K562 (cell line): ENCODE data around the gene TCF12. TPM values are rescaled to one million over a fixed set of nuclear protein-coding genes. Genes with fewer than 3 reads are reported as not detected.

ENCODE experiments used
- ATAC-seq: fragments of 200-7000 bp; cut with Tn5 transposase; 3 replicates; pipeline ENCODE4 v1.9.1; 2020; ENCODE audit warnings: moderate library complexity
- BruUV-seq: library from RNA; stranded (reverse); fragments of 400-500 nt; replicated peaks from 2 replicates; lab custom pipeline; 2021; lab: Mats Ljungman, UMichigan
- CTCF ChIA-PET: fragments of 300-600 bp; formaldehyde crosslinking; extraction: SDS; loops from one replicate; lab custom pipeline; 2021; ENCODE audit warnings: low intra/inter-chr PET ratio; lab: Yijun Ruan, JAX
- POLR2A ChIA-PET: fragments of 300-600, 350-650 bp; sonication (Branson Sonifier 250); formaldehyde crosslinking; extraction: SDS; loops from one replicate; lab custom pipeline; 2021; ENCODE audit warnings: antibody characterized with exemption, inconsistent platforms; lab: Yijun Ruan, JAX
- DNase-seq, 4 experiments: peaks; one replicate each; pipeline versions ENCODE4 v3.0.0 to v3.0.0-alpha.2; 2011 to 2018; ENCODE audit warnings: low spot score in 3 of 4, mixed read lengths in 3 of 4; ENCODE audit errors: extremely low read depth in 1 of 4
- FAIRE-seq: peaks from 2 replicates; lab custom pipeline; 2011; peaks lifted over from hg19 to GRCh38; lab: Jason Lieb, UNC
- H2AFZ ChIP-seq: 2 replicates; pipeline ENCODE4 v1.6.0; 2011; ENCODE audit warnings: low read depth, low read length, control low read depth, inconsistent platforms
- H3K27ac ChIP-seq: fragments of 200-600 bp; 3 replicates; pipeline ENCODE4 v1.8.0; 2011; ENCODE audit warnings: low read depth, mild to moderate bottlenecking, control low read depth, inconsistent platforms, low read length, moderate library complexity, mixed read lengths; ENCODE audit errors: extremely low read depth
- H3K27me3 ChIP-seq, 2 experiments: fragments of 300-600 bp in 1 of 2; 2 replicates in 1 of 2; 3 replicates in 1 of 2; pipeline versions ENCODE4 v1.6.0 to v1.8.0; 2011; ENCODE audit warnings: inconsistent platforms in 2 of 2, low read length in 2 of 2, mild to moderate bottlenecking in 1 of 2, mixed read lengths in 1 of 2, moderate library complexity in 1 of 2; ENCODE audit not compliant: control insufficient read depth in 2 of 2, insufficient read depth in 2 of 2
- H3K36me3 ChIP-seq: fragments of 300-600 bp; 3 replicates; pipeline ENCODE4 v1.8.0; 2011; ENCODE audit warnings: mild to moderate bottlenecking, low read length, inconsistent platforms; ENCODE audit not compliant: control insufficient read depth, insufficient read depth
- H3K4me1 ChIP-seq, 2 experiments: fragments of 200-600 bp in 1 of 2; replicated peaks in 1 of 2; 2 replicates in 1 of 2; 3 replicates in 1 of 2; pipeline versions ENCODE4 v1.5.1 to v1.8.0; 2011; ENCODE audit warnings: inconsistent platforms in 2 of 2, low read length in 2 of 2, mild to moderate bottlenecking in 1 of 2, mixed read lengths in 1 of 2, moderate library complexity in 1 of 2; ENCODE audit not compliant: control insufficient read depth in 2 of 2, insufficient read depth in 2 of 2
- H3K4me2 ChIP-seq: 2 replicates; pipeline ENCODE4 v1.6.1; 2011; ENCODE audit warnings: low read length, control low read depth, inconsistent platforms, mixed read lengths; ENCODE audit not compliant: insufficient read depth
- H3K4me3 ChIP-seq: fragments of 200-600 bp; sonication (generic), shearing (Covaris generic); 2 replicates; pipeline ENCODE4 v1.5.1; 2016; ENCODE audit warnings: control low read depth, inconsistent platforms
- H3K79me2 ChIP-seq: fragments of 200-600 bp; 3 replicates; pipeline ENCODE4 v1.8.0; 2011; ENCODE audit warnings: low read length, inconsistent platforms; ENCODE audit not compliant: control insufficient read depth, insufficient read depth
- H3K9ac ChIP-seq, 2 experiments: 2 replicates each; pipeline versions ENCODE4 v1.6.0 to v1.6.1; 2011; ENCODE audit warnings: low read depth in 2 of 2, low read length in 2 of 2, control low read depth in 1 of 2, inconsistent platforms in 1 of 2, mild to moderate bottlenecking in 1 of 2, mixed read lengths in 1 of 2; ENCODE audit not compliant: insufficient read depth in 1 of 2
- H3K9me1 ChIP-seq: one replicate; pipeline ENCODE4 v1.6.0; 2011; ENCODE audit warnings: inconsistent platforms, mild to moderate bottlenecking, low read length, moderate library complexity; ENCODE audit not compliant: control insufficient read depth, insufficient read depth
- H3K9me3 ChIP-seq: replicated peaks from 2 replicates; pipeline ENCODE4 v1.5.1; 2011; ENCODE audit warnings: low read depth, low read length, inconsistent platforms; ENCODE audit not compliant: control insufficient read depth, insufficient read depth
- H4K20me1 ChIP-seq: replicated peaks from 2 replicates; pipeline ENCODE4 v1.6.1; 2011; ENCODE audit warnings: low read length, inconsistent platforms, mixed read lengths; ENCODE audit not compliant: control insufficient read depth, insufficient read depth
- C11orf30 ChIP-seq: fragments of 450-650 bp; IDR thresholded peaks from 2 replicates; pipeline ENCODE4 v1.6.1; 2016; ENCODE audit warnings: low read depth, mild to moderate bottlenecking
- CGGBP1 ChIP-seq: fragments of 250-450 bp; sonication (Bioruptor Pico); IDR thresholded peaks from 2 replicates; pipeline ENCODE4 v1.9.0; 2021; ENCODE audit warnings: mild to moderate bottlenecking
- FOXA3 ChIP-seq, 2 experiments: fragments of 450-650 bp in 1 of 2; sonication (generic) in 1 of 2; formaldehyde crosslinking; IDR thresholded peaks in 1 of 2; conservative IDR thresholded peaks in 1 of 2; 2 replicates each; pipeline versions ENCODE4 v1.4.0 to v1.8.0; 2020 to 2022; ENCODE audit warnings: mild to moderate bottlenecking in 2 of 2, missing genetic modification reagents in 1 of 2
- MAFG ChIP-seq: fragments of 450-650 bp; conservative IDR thresholded peaks from 2 replicates; pipeline ENCODE4 v1.6.1; 2016; ENCODE audit warnings: missing genetic modification characterization, missing compliant biosample characterization
- NCOA1 ChIP-seq: fragments of 450-650 bp; IDR thresholded peaks from 2 replicates; pipeline ENCODE4 v1.6.1; 2016; ENCODE audit warnings: low read depth
- PHF21A ChIP-seq: fragments of 450-650 bp; IDR thresholded peaks from 2 replicates; pipeline ENCODE4 v1.6.1; 2017; ENCODE audit warnings: low read depth, borderline replicate concordance
- PTBP1 ChIP-seq: fragments of 200-400 bp; formaldehyde crosslinking; IDR thresholded peaks from 2 replicates; pipeline ENCODE4 v1.6.1; 2017; ENCODE audit warnings: low read depth, low read length
- RAD51 ChIP-seq: fragments of 450-650 bp; IDR thresholded peaks from 2 replicates; pipeline ENCODE4 v1.7.1; 2016; ENCODE audit warnings: low read depth, mild to moderate bottlenecking, borderline replicate concordance
- USF2 ChIP-seq: sonication (generic); formaldehyde crosslinking; IDR thresholded peaks from 2 replicates; pipeline ENCODE4 v1.5.0; 2020; ENCODE audit warnings: missing genetic modification reagents
- YBX1 ChIP-seq: fragments of 450-650 bp; IDR thresholded peaks from 2 replicates; pipeline ENCODE4 v1.7.1; 2016; ENCODE audit warnings: mild to moderate bottlenecking
- ZBTB11 ChIP-seq, 3 experiments: fragments of 200-800 bp in 1 of 3; fragments of 250-450 bp in 1 of 3; fragments of 450-650 bp in 1 of 3; sonication (Bioruptor Pico) in 1 of 3; sonication (Bioruptor generic) in 1 of 3; formaldehyde crosslinking in 1 of 3; IDR thresholded peaks; 2 replicates each; pipeline versions ENCODE4 v1.6.1 to v1.8.0; 2016 to 2022; ENCODE audit warnings: mild to moderate bottlenecking in 2 of 3, missing genetic modification characterization in 2 of 3, missing compliant biosample characterization in 1 of 3, moderate library complexity in 1 of 3
- ZBTB43 ChIP-seq: sonication (generic); formaldehyde crosslinking; IDR thresholded peaks from 2 replicates; pipeline ENCODE4 v1.8.0; 2023; ENCODE audit warnings: mild to moderate bottlenecking, missing genetic modification reagents
- ZFP1 ChIP-seq: fragments of 450-650 bp; formaldehyde crosslinking; IDR thresholded peaks from 2 replicates; pipeline ENCODE4 v1.4.0; 2020; ENCODE audit warnings: mild to moderate bottlenecking, mixed read lengths
- ZNF23 ChIP-seq: fragments of 250-450 bp; sonication (Bioruptor Pico); IDR thresholded peaks from 2 replicates; pipeline ENCODE4 v1.4.0; 2020; ENCODE audit warnings: mild to moderate bottlenecking
- ZNF644 ChIP-seq: fragments of 200-800 bp; sonication (Bioruptor generic); IDR thresholded peaks from 2 replicates; pipeline ENCODE4 v1.6.1; 2016; ENCODE audit warnings: low read depth, missing genetic modification characterization, missing compliant biosample characterization
- WGBS: fragments of 100-300 bp; shearing (Covaris generic); methylation state at CpG from one replicate; pipeline ENCODE4 v1.1.6; 2016; ENCODE audit warnings: low coverage, mixed read lengths; ENCODE audit not compliant: insufficient coverage; ENCODE audit errors: missing lambda C conversion rate; 5-methylcytosine and 5-hydroxymethylcytosine counted together
- in situ Hi-C: fragments of 300-500 bp; cut with MboI; formaldehyde crosslinking; loops from 4 replicates; pipeline ENCODE4 v1.15.0; 2018; ENCODE audit warnings: inconsistent platforms, mixed read lengths
- intact Hi-C: fragments of 100-400 bp; cut with micrococcal nuclease; formaldehyde crosslinking; loops from 2 replicates; pipeline ENCODE4 v1.14.2; 2022
- polyA plus RNA-seq, 8 experiments: library from polyadenylated mRNA; depleted of rRNA in 4 of 8; stranded (reverse) in 5 of 8; unstranded in 3 of 8; fragments of >200 nt; fragmentation: Nextera tagmentation in 2 of 8; fragmentation: Illumina TruSeq in 1 of 8; extraction: Ambion mirVana in 2 of 8; extraction: Trizol in 1 of 8; gene quantifications; 2 replicates each; pipeline versions ENCODE4 v1.2.1 to v1.2.3, GENCODE V29; 2011 to 2014; ENCODE audit warnings: inconsistent platforms in 1 of 8, missing spikeins in 1 of 8
- total RNA-seq, 7 experiments: library from RNA; depleted of rRNA in 6 of 7; stranded (reverse); fragments of >200 nt in 6 of 7; fragmentation: Illumina TruSeq in 2 of 7; extraction: Trizol in 2 of 7; gene quantifications; 2 replicates each; pipeline versions ENCODE4 v1.2.1 to v1.2.3, GENCODE V29; 2011 to 2021; ENCODE audit warnings: low replicate concordance in 1 of 7

Gene TCF12
- total and polyA plus RNA-seq, 9 of the 15 experiments (the other 6 are each of a cell fraction or from before 2014, with no cell fraction given), result 10.5 to 132 (median 52.9) TPM

GRCh38 chr15:57094321-57095257 is 176.1 kb downstream of the TCF12 start:
- Histone ChIP-seq H3K36me3 (peaks cover 28% of the 10 kb centered on the region), H2AFZ (no peak overlapping the region), H3K9me3 (no peaks in the 10 kb centered on the region), H4K20me1 (no peaks in the 10 kb centered on the region), H3K27ac (no peak overlapping the region), H3K4me1 (peaks cover 0 to 4% of the 10 kb centered on the region in 2 experiments; a peak in 1 of 5 replicates), H3K27me3 (no peaks in the 10 kb centered on the region), H3K4me3 (no peak overlapping the region), H3K79me2 (peaks cover 2% of the 10 kb centered on the region; the same call in 2 of the 3 replicates), H3K4me2 (no peak overlapping the region), H3K9me1 (no peaks in the 10 kb centered on the region), H3K9ac (no peak overlapping the region)
- BruUV-seq, result no TSS peak
- WGBS, result 76% methylated on average over 6 of the region's 6 CpGs
- DNase-seq (no peak), ATAC-seq (no peak), FAIRE-seq (no peak)
- intact Hi-C loops, result no loop called here
- in situ Hi-C loops, result no loop called here
- ChIA-PET POLR2A (interaction anchor here (1.2 to 1.4 kb wide), 2 partner anchors 9 to 25 kb away, joined by 3 to 4 read pairs; no protein-coding TSS in a partner anchor), CTCF (no interaction called here)
- TF ChIP-seq CGGBP1 (CRISPR knock-in tag), result no peak
- TF ChIP-seq PTBP1, result no peak
- no peak for TF ChIP-seq ZNF23 (CRISPR knock-in tag)
- no peak for TF ChIP-seq ZBTB43 (CRISPR knock-in tag)
- no peak for TF ChIP-seq ZNF644 (tag)
- TF ChIP-seq MAFG (tag), result 0 out of 2 replicates have a peak, but pooled peaks have one; percentile 12
- TF ChIP-seq ZBTB11 (CRISPR knock-in tag; IDR thresholded peaks at IDR 0.05), result no peak
- no peak for TF ChIP-seq ZFP1
- TF ChIP-seq PHF21A, result no peak
- TF ChIP-seq C11orf30, result peak; percentile 46
- TF ChIP-seq USF2 (CRISPR knock-in tag), result no peak
- no peak for TF ChIP-seq YBX1
- no peak for TF ChIP-seq NCOA1
- no peak for TF ChIP-seq FOXA3 (CRISPR knock-in tag; conservative IDR thresholded peaks at IDR 0.05 in 1 of 2, IDR thresholded peaks at IDR 0.05 in 1 of 2)
- TF ChIP-seq RAD51, result no peak
